GM21528 (cell line): ENCODE data around the gene FCGBP.
"Not testable (repeated sequence)": the region's sequence is repeated elsewhere in the genome, so short reads cannot be mapped to it uniquely, and the experiment has no call there.

ENCODE experiments used
- ATAC-seq: cut with Tn5 transposase; IDR thresholded peaks from one replicate; pipeline ENCODE4 v1.9.1; 2021; ENCODE audit warnings: mild to moderate bottlenecking, moderate library complexity; ENCODE audit not compliant: unreplicated experiment, low FRiP score

Gene FCGBP

DNA sequence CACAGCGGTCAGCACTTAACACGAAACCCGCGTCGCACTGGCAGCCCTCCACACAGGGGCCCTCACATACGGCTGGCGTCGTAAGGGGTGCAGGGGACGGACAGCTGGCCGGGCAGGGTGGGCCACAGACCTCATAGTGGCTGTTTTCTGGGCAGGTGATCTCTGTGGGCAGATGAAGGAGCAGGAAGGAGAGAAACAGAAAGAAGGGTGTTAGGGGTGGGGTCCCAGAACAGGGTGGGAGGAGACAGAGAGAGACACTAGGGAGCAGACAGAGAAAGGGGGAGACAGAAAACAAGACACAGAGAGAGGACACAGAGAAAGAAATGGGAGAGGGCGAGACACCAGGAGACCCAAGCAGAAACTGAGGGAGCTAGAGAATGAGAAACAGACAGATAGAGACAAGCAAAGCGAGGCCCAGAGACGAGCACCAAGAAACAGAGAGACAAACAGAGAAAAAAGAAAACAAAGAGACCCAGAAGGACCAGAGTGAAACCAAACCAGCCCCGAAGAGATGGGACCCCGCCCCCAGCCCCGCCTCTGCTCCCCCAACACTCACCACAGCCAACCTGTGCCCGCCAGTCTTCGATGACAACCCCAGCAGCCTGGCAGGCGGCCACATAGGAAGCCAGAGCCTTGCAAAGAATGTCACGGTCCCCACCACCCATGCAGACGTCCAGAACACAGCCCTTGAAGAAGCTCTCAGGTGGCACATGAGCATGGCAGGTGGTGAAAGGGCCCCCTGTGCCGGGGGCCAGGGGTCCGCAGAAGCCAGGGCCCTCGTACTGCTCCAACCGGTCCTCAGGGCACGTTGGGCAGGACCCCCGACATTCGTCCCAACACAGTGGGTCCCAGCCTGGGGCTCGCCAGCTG lies 40.8 kb downstream of the FCGBP start:
- ATAC-seq, result not testable (repeated sequence)

DNA sequence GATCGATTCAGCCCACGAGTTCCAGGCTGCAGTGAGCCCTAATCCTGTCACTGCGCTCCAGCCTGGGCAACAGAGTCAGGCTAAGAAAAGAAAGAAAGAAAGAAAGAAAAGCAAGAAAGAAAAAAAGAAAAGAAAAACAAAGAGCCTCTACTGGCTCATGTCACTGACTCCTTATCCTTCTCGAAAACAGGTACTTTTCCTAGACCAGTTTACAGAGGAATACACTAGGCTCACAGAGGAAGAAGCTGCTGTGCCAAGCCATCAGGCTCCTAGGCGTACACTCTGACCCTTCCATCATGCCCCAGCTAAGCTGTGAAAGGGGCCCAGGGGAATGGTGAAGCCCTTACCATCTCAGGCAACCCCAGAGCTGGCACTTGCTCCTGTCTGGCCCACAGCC lies 41.9 kb downstream of the FCGBP start:
- not testable (repeated sequence) for ATAC-seq

DNA sequence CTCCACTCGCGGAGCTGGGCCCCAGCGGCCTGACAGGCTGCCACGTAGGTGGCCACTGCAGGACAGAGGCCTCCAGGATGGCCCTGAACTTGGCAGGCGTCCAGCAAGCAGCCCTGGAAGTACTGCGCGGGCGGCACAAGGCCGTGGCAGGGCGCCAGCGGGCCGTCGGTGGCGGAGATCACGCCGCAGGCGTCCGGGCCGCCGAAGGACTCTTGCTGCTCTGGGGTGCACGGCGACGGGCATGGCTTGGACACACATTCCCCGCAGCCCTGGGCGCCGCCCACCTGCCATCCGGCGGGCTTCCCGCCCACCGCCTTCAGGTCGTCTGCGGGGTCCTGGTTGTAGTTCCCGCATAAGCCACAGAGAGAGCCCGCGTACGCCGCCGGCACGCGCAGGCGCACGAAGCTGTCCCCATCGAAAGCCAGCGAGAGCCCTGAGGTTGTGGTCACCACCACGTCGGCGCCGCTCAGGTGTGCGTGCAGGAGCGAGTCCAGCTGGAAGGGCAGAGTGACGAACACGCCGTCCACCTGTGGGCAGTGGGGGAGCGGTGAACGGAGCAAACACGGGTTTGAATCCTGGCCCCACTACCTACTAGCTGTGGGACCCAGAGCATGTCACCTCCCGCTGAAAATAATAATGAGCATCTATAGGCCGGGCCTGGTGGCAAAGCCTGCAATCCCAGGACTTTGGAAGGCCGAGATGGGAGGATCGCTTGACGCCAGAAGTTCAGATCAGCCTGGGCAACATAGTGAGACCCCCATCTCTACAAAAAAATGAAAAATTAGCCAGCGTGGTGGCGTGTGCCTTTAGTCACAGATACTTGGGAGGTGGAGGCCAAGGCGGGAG lies 42.6 kb downstream of the FCGBP start:
- ATAC-seq, result not testable (repeated sequence)

DNA sequence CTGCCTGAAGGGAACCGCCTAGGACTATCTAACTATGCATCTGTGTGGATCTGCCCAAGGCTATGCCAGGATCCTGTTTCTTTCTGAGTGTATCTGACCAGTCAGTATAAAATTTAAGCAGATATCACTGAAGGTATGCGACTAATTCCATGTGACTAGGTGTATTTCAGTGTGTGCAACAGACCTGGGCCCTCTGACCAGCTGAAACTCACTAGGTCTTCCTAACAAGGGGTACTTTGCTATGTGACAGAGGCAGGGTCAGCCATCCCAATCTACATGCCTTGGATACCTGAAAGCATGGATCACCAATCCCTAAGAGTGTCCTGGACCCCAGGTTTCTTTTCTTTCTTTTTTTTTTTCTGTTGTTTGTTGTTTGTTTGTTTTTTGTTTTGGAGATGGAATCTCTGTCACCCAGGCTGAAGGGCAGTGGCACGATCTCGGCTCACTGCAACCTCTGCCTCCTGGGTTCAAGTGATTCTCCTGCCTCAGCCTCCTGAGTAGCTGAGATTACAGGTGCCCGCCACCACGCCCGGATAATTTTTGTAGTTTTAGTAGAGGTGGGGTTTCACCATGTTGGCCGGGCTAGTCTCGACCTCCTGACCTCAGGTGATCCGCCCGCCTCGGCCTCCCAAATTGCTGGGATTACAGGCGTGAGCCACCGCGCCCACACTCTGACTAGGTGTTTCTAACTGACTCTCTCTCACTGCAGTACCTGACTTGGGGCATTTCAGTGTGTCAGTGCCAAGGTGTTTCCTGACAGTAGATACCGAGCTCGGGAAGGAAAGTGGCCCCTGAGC lies 43.5 kb downstream of the FCGBP start:
- ATAC-seq, result no peak

DNA sequence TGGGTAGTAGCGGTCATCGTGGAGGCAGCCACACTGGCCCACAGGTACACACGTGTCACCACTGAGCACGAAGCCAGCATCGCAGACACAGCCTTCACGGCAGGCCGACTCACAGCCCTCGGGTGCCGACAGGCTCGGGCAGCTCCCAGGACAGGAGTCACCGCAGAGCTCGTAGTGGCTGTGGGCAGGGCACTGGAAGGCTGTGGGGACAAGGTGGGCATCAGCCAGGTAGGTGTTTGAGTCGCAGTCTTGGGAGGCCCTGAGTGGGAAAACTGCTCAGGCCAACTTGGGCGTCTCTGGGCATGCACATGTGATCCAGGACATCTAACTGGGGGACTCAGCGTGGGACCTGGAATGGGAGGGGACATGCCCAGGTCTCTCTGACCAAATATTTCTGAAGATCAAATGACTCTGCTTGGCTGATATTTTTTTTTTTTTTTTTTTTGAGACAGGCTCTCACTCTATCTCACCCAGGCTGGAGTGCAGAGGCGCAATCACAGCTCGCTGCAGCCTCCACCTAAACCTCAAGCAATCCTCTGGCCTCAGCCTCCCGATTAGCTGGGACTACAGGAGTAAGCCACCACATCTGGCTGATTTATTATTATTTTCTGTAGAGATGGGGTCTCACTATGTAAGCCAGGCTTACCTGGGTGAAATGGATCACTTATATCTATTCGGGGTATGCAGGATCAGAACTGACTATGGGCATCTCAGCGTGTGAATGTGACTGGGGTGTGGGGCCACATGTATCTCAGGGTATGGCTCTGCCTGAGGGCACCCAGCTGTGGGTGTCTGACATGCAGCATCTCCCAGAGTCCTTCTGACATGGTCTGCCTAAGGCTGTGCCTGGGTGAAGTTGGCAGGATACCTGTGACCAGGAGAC lies 44.3 kb downstream of the FCGBP start:
- ATAC-seq, result not testable (repeated sequence)

DNA sequence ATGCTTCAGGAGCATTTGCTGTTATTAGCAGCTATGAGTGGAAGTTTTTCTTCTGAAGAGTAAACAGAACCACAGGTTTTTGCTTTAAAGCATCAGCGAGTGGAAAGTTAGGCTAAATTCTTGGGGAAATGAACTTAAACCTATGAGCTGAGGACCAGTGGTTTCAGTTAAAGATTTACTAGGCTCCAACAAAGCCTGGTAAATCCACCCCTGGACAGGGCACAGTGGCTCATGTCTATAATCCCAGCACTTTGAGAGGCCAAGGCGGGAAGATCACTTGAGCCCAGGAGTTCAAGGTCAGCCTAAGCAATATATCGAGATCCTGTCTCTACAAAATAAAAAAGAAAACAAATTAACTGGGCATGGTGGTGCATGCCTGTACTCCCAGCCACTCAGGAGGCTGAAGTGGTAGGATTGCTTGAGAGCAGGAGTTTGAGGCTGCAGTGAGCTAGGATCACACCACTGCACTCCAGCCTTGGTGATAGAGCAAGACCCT lies 46.9 kb downstream of the FCGBP start:
- not testable (repeated sequence) for ATAC-seq

DNA sequence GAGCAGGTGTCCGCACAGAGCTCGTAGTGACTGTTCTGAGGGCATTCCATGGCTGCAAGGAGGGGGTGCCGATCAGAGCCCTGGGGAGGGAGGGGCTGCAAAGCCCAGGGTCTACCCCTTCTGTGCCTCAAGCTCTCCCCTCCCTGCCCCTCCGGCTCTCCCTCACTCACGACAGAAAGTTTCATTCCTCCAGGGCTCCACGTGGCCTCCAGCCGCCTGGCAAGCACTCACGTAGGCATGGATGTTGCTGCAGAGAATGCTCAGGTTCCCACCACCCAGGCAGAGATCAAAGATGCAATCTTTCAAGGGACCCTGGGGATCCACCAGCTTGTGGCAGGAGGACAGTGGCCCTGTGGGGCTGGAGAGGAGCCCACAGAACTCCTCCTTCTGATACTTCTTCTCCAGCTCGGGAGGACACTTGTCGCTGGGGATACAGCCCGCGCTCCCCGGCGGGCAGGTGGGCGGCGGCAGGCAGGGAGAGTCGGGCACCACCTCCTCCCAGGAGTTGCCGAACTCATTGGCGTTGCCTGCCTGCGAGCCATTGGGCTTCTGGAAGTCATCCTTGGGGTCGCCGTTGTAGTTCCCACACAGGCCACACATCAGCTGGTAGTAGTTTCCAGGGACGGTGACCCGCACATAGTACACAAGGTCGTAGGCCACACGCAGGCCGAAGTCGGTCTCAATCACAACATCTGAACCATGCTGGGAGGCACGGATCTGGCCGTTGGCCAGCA lies 48.4 kb downstream of the FCGBP start:
- not testable (repeated sequence) for ATAC-seq

DNA sequence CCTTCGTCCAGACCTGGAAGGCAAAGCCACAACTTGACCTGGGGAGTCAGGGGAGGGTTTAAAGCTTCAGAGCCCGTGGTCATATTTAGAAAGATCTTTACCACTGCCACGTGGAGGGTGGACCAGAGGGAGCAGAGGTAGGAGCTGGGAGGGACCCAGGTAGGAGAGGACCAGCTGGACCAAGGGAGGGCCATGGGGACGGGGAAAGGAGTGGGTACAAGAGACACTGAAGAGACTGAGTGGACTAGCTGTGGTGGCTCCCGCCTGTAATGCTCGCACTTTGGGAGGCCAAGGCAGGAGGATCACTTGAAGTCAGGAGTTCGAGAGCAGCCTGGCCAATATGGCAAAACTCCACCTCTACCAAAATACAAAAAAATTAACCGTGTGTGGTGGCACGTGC lies 49.7 kb downstream of the FCGBP start:
- ATAC-seq, result not testable (repeated sequence)
